HEK293 (cell line): Measurements from ENCODE around the gene ZNF35.

Experiments used
- FEZF1 ChIP-seq: fragments of 450-650 bp; formaldehyde crosslinking; IDR thresholded peaks from 2 replicates; pipeline ENCODE4 v1.5.1; 2016; ENCODE audit warnings: missing biosample characterization, missing genetic modification characterization
- MZF1 ChIP-seq: fragments of 450-650 bp; formaldehyde crosslinking; IDR thresholded peaks from 2 replicates; pipeline ENCODE4 v1.5.1; 2017; ENCODE audit warnings: missing biosample characterization, missing genetic modification characterization, borderline replicate concordance
- ZNF18 ChIP-seq: fragments of 450-650 bp; formaldehyde crosslinking; IDR thresholded peaks from 2 replicates; pipeline ENCODE4 v1.5.1; 2016; ENCODE audit warnings: missing biosample characterization, missing genetic modification characterization
- ZNF561 ChIP-seq: fragments of 450-650 bp; IDR thresholded peaks from 2 replicates; pipeline ENCODE4 v1.5.1; 2018; ENCODE audit warnings: missing biosample characterization, missing genetic modification characterization, borderline replicate concordance
- ZNF791 ChIP-seq: fragments of 450-650 bp; formaldehyde crosslinking; IDR thresholded peaks from 2 replicates; pipeline ENCODE4 v1.5.1; 2016; ENCODE audit warnings: missing biosample characterization, missing genetic modification characterization

ZNF35 gene

GRCh38 chr3:44687898-44688297 lies 39.4 kb downstream of the ZNF35 start (continued):
- no peak for TF ChIP-seq ZNF561 (tag by site-specific recombination)
- TF ChIP-seq MZF1 (tag by site-specific recombination) = no peak
- TF ChIP-seq FEZF1 (tag by site-specific recombination) = no peak
- TF ChIP-seq ZNF18 (tag by site-specific recombination) = no peak
- TF ChIP-seq ZNF791 (tag by site-specific recombination) = no peak
